CD4-positive, alpha-beta T cell treated with Interleukin-17A for 1 hour (primary cell): Measurements from ENCODE around the gene GDAP1L1.
A peak's percentile ranks its signal among the peaks of the same experiment; 100 is the strongest.

Source experiments
- DNase-seq: peaks from one replicate; pipeline ENCODE4 v3.0.0-alpha.2; 2020

The GDAP1L1 gene

DNA sequence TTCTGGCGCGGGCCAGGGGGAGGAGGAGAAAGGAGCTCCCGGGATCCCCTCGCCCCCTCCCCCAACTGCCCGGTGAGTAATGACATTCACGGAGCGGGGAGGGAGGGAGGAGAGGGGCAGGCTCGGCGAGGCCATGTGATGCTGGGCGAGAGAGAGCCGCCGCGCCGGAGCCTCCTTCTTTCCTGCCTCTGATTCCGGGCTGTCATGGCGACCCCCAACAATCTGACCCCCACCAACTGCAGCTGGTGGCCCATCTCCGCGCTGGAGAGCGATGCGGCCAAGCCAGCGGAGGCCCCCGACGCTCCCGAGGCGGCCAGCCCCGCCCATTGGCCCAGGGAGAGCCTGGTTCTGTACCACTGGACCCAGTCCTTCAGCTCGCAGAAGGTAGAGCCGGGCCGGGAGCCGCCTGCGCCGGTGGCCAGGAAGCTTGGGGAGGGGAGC lies at the start of gene GDAP1L1:
Gene GDAP1L1 (plus strand): TSS at position 178 of the 441 bp plus-strand sequence. CDS start 27 bp downstream, at position 205.
- DNase-seq: no peak

DNA sequence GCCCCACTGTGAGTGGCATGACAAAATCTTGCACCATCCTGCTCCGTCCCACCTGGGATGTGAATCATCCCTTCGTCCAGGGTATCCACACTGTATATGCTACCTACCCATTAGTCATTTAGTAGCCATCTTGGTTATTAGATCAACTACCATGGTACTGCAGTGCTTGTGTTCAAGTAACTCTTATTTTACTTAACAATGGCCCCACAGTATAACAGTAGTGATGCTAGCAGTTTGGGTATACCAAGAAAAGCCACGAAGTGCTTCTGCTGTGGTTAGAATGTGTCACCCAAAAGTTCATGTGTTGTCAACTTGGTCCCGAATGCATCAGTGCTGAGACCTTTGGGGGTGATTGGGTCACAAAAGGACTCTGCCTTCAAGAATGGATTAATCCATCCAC lies 48.2 kb upstream of the GDAP1L1 start:
- DNase-seq: peak; percentile 19

DNA sequence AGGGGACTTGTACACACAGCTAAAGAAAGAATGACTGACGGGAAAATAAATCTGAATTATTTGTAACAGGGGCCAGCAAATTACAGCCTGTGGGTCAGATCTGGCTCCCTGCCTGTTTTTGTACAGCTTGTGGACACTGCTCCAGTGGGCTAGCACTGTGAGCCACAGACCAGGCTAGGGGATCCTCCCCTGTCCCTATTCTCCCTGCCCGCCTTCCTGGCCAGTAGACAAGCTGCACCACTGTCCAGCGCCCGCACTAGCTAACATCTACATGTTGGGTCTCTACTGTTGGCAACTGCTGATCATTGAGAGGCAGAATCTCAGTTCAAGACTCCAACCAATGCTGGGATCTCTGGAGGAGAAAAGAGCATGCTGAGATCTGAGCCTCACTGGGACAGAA lies 47.2 kb upstream of the GDAP1L1 start:
- DNase-seq: no peak

DNA sequence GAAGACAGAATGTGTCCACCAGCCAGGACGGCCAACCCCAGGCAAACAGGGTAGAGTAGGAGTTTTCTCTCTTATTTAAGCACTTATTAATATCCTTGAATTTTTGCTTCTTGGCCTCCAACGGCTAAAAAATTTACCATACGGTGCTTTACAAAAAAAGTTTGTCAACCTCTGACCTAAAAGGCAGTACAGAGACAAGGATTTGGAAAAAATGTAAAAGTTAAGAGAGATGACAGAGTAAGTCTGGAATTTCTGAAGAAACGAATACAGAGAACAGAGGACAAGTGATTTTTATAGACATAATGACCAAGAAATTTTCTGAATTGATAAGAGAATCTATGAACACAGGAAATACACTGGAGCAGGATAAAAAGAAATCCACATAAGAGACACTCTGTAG lies 46.7 kb upstream of the GDAP1L1 start:
- DNase-seq: no peak

DNA sequence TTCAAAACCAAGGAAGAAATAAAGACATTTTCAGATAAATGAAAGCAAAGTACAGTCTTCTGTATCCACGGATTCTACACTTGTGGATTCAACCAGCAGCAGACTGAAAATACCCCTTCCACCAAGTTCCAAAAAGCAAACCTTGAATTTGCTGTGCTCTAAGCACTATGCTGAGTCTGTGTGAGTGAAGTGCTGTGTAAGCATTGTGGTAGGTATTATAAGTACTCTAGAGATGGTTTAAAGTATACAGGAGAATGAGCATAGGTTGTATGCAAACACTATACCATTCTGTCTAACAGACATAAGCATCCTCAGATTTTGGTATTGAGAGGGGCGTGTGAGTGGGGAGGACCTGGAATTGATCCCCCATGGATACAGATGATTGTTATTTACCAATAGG lies 46.1 kb upstream of the GDAP1L1 start:
- DNase-seq: no peak

DNA sequence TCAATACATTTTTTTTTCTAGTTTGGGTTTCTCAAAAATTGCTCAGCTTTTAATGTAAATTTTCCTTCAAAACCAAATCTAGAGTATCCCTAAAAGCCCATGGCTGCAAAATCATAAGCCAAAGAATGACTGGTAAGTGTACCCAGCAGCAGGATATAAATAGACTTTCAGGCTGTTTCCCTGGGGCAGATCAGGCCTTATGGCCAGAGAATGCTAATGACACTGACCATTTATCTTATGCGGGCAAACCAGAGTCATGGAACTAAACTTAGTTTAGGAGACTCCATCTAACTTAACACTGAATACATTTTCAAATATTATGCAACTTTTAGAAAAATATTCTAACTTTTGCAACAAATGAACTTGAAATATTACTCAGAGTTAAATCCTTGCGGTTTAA lies 43.9 kb upstream of the GDAP1L1 start:
- no peak for DNase-seq

DNA sequence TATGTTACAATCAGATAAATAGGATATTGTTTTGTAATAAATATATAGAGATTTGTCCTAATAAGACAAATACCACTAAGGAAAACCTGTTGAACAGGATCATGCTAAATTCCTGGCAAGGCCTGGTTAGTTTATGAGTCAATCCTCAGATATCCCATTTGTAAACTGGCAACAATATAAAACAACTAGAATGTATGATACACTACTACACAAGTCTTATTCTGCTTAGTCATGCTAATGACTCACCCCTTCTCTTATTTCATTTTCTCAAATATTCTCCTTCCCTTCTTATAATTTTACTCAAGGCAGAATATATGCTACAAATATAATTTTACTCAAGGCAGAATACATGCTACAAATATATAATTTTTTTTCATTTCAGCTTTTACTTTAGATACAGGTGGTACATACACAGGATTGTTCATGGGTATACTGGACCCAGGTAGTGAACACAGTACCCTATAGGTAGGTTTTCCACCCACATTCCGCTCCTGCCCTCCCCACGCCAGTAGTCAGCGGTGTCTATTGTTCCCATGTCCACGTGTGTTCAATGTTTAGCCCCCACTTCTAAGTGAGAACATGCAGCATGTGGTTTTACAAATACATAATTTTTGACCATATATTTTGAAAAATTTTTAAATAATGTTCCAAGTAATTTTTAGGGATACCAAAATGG lies 42.8 kb upstream of the GDAP1L1 start:
- DNase-seq: no peak

DNA sequence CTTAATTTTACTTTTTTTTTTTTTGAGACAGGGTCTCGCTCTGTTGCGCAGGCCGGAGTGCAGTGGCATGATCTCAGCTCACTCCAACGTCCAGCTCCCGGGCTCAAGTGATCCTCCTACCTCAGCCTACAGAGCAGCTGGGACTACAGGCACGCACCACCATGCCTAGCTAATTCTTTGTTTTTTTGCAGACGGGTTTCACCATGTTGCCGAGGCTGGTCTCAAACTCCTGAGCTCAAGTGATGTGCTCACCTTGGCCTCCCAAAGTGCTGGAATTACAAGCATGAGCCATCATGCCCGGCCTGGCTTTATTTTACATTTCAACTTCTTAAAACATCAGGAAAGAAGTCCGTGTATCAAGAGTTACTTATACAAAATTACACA lies 42.3 kb upstream of the GDAP1L1 start:
- DNase-seq: no peak

DNA sequence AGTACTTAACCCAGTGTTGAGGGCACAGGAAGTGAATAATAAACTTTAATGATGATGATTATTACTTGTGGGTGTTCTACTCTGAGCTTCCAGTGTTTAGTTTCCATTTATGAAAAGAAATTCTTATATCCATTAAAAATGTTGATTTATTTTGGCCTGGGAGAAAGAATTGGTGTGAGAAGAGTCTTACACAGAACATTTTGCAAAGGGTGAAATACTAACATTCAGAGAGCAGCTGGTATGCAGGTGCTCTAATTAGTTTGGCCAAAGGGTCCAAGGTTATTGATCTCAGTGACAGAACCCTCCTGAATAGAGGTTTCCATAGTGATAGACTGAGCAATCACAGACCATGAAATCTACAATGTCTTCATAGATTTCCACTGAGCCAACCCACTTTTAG lies 41.0 kb upstream of the GDAP1L1 start:
- DNase-seq: no peak

DNA sequence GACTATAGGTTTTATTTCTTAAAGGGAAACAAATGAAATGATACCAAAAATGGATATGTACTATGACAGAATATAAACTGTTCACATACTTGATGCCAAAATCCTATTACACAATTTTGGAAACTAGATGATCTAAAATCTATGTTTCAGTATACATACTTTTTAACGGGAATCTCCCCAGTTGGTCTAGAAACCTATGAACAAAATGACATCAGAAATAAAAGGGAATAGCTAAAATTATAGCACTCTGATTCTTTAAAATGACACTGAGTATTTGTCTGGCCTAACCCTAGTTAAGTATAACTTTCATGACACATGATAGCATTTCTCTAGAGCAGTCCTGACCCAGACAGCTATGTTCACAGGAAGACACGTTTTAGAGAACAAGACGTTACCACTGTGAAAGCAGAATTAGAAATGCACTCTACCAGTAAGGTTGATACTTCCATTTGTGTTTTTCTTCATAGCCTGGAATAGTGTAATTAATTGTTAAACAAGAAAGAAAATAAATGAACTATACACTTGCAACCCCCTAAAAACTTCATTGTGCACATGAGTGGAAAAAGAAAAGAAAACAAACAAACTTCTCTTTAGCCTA lies 39.9 kb upstream of the GDAP1L1 start:
- DNase-seq: no peak

DNA sequence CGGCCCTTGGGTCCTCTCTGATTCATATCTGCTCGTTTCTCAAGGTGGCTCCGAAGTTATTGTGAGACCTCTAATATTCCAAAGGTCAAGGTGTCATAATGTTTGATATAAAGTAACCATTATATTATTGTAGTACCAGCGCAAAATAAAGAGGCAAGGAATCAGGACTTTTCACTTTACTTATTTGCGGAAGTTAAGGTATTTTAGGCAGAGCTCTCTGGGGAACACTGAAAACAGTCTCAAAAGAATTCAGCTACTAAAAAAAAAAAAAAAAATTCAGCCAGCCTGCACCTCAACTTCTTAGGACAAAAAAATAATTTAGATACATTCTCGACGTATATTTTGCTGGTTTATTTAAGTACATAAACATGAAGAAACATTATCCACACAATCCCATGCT lies 38.9 kb upstream of the GDAP1L1 start:
- DNase-seq: no peak

DNA sequence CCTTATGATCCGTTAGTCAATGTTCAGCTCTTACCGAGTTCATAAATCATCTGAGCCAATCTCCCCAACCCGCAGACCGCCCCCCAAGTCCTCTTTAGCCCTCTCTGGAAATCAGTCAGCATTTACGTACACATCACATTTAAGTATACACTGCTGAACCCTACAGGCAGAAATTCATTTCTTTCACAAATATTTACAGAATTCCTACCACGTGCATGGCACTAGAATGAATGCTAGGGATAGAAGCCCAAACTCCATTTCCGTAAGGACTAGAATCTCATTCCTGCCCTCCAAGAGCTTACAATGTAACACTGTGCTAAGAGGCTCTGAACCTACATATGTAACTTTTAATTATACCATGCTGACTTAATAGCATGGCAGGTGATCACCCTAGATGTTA lies 38.3 kb upstream of the GDAP1L1 start:
- no peak for DNase-seq

DNA sequence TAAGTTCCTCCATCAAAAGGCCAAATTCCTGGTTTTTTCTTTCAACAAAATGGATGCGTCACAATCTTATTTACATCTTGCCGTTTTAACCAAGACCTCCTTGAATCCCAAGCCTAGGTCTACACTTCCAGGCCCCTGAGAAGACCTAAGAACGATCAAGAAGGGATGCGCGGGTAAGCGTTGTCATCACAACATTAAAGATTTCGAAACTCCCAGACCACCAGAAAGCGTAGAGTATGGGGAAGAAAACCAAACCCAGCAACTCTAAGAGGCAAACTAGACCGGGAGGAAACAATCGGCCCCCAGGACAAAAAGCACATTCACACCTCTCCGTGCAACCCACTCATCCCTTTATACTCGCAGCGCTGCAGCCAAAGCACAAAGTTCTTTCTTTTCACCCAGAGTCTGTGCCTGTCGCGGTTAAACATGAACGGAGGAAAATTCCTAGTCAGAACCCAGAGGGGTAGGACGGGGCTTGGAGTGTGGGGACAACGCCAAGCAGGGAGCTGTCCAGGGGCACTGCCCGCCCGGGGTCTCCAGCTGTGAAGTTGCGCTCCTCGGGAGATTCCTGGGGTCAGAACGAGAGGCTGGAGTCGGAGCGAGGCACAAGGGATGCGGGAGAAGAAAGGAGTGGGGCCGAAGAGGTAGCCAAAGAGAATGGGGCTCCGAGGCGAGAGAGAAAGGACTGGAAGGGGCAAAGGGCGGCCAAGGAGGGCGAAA lies 37.3 kb upstream of the GDAP1L1 start:
- DNase-seq: peak; percentile 20

DNA sequence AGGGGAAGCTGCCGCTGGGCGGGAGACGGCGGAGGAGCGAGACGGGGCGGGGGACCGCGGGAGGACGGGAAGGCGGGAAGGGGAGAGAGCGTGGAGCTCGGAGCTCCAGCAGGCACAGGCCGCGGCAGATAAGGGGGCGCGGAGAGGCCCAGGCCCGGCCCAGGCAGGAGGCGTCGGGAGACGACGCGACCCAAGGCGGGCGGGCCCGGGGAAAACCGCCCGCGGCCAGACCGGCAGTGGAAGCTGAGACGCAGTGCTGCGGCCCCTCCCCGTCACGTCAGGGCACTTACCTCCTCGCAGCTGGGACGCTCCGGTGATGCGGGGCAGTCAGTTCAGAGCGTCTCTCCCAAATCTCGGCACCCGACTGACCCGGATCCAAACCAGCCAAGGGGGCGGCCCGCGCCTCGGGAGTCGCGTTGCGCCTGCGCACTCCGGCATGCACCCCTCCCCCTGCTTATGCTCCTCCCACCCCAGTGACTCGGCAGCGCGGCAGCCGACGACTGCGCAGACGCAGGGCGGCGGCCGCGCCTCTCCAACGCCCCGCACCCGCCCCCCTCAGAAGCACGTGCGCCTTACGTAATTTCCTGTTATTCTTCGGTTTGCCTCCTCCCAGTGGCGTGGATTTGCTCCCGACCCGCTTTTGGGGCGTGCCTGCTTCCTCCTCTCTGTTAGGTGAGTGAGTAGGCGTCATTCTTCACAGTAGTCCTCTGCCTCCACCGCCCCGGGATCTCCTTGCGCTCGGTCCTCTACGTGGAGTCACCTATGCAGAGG lies 36.5 kb upstream of the GDAP1L1 start, which contains the start of gene OSER1:
Gene OSER1 (minus strand): TSS at position 366 of the 771 bp plus-strand sequence. CDS start 3,814 bp downstream, outside the sequence.
- peak; percentile 98 for DNase-seq

DNA sequence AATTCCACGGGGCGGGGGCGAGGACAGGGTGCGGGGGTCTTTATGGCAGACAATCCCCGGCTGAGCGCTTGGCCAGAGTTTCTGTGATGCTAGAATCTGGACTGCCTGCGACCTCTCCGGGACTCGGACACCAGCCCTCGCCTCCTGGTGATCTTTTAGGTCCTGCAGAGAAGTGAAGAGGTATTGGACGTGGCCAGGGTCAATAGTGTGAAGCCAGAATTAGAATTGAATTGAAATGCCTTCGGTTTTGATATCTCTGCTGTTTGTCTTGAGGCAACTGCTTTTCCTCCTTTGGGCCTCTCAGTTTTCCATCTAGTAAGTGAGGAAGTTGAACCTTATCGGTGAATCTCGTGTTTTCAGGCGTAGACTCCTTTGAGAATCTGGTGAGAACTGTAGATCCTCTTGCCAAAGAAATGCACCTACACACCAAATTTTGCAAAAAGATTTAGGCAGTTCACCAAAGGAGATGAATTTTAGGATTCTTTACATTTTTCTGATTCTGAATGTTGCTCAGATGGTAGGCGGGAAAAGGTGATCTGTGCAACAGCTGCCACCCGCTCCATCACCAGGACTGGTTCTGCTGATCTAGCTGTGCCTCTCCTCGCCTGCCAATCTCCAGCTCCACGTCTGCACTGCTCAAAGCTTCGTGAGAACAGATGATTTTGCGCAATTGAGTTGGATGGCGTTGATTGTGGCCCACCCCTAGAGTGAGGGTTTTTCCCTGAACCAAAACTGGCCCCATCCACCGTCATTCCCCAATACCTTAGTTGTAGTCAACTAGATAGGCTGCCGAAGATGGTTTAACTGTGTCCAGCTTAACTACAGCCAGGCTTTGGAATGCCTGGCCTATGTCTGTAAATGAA lies 35.7 kb upstream of the GDAP1L1 start:
- no peak for DNase-seq

DNA sequence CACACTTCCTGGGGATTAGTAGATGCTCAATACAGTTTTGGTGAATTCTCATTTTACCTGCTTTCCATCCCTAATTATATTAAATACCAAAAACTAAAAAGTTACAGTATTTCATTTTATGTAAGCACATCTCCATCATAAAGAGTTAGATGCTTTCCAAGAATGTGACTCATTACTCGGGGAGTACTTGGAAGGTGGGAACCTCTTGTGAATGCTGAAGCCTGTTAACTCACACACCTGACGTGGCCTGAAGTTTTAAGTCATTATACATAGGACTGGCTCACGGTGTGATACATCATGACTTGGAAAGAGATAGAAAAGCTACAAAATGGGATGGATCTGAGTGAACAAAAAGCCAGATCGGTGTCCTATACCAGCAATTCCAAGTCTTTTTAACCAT lies 34.3 kb upstream of the GDAP1L1 start:
- DNase-seq: no peak

DNA sequence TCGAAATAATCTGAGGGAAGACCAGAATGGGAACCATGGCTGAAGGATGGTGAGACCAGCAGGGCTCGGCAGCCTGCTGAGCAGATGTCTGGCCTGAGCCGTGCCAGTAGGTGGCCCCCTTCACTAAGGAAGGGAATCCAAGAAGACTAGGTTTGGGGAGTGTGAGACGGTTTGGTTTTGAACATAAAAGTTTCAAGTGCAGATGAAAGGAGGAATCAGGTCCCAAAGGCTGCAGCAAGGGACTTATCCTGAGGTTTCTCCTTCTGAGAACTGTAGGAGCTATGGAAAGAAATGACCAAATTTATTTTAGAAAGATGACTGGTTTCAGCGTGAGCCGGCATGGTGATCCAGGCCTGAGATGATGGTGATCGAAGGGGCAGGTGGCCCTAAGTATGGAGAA lies 32.0 kb upstream of the GDAP1L1 start:
- peak; percentile 81 for DNase-seq

DNA sequence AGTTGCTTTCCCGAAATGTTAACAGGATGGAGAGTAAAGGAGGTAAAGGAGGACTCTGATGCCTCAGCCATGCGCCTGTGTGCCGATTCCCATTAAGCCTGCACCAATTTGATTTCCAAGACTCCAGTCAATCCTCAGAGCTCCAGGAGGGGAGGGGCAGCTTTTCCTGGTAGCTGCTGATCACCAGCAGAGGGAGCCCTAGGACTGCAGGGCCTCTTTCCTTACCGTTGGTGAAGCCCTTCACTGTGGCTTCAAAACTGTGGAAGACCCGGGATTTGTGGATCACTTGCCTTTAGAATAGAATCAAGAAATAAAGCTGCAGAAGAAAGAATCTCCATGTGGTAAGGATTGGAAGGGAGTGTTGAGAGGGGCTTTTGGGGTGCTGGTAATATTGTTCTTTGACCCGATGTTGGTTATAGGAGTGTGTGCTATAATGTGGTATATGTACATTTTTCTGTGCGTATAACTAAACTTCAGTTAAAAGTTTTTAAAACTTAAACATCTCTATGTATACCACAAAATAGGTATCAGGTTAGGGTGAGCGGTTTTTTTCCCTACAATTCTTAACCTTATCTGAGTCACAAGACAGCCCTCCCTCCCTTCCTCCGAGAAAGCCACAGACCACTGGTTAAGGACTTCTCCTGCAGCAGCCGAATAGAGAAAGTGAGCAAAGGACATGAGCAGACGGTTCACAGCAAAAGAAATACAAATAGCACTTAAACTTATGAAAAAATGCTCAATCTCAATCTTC lies 29.6 kb upstream of the GDAP1L1 start:
- peak; percentile 78 for DNase-seq

DNA sequence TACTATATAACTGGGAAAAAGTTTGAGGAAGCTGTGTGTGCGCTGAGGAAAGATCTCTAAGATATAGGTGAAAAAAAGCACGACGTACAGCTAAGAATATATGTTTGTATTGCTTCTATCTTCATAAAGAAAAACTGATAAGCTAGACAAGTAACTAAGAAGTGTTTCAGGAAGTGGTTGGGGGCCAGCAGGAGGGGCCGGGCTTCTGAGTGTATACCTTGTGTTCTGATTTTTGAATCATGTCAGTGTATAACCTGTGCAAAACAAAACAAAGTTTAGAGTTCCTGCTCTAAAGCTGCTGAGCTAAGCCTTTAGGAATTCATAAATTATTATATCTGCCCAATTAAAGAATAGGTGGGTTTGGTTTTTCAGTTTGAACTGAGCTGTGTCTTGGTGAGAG lies 28.7 kb upstream of the GDAP1L1 start:
- DNase-seq: peak; percentile 55

DNA sequence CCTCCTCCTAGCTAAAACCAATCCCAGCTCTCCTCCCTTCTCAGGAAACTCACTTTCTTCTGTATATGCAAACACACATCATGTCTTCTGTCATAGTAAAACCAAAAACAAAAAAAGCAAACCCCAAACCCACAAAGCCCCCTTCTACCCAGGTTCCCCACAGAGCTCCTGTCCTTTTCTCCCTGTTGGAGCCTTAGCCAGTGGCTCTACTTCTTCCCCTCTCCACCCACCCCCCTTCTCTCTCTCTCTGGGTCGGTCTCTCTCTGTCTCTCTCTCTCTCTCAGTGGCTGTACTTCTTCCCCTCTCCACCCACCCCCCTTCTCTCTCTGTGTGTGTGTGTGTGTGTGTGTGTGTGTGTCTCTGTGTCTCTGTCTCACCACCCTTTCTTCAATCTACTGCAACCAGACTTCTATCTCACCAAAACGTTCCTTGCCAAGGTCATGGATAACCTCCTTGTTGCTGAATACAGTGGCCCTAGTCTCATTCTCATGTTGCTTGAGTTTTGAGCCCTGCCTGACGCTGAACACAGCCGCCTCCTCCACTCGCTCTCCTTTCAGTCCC lies 27.9 kb upstream of the GDAP1L1 start:
- peak; percentile 42 for DNase-seq

DNA sequence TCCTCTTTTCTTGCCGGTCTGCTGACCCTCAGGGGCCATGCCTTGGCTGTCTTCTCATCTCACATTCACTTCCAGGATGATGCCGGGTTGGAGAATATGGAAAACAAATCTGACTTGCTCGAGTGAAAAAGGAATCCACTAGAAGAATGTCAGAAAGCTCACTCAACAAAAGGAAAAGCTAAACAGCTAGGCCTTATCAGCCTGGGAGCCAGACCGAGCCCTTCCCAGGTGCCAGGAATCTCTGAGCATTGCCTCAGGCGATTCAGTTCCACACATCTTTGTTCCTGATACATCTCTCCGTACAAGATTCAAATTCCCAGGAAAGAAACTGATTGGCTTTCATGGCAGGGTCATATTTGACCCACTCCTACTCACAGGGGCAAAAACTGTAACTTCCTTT lies 27.3 kb upstream of the GDAP1L1 start:
- DNase-seq: no peak
